C4-2B (cell line): ENCODE data around the gene ENTPD8.

Source experiments
- H3K27ac ChIP-seq: fragments of 450-650 bp; 2 replicates; pipeline ENCODE4 v1.5.1; 2017
- ZFX ChIP-seq: fragments of 450-650 bp; IDR thresholded peaks from 2 replicates; pipeline ENCODE4 v1.6.1; 2017
- TF ChIP-seq, protein P1 (sequence below): fragments of 450-650 bp; conservative IDR thresholded peaks from 2 replicates; pipeline ENCODE4 v1.5.1; 2017; ENCODE audit warnings: mild to moderate bottlenecking

ENTPD8 gene

DNA sequence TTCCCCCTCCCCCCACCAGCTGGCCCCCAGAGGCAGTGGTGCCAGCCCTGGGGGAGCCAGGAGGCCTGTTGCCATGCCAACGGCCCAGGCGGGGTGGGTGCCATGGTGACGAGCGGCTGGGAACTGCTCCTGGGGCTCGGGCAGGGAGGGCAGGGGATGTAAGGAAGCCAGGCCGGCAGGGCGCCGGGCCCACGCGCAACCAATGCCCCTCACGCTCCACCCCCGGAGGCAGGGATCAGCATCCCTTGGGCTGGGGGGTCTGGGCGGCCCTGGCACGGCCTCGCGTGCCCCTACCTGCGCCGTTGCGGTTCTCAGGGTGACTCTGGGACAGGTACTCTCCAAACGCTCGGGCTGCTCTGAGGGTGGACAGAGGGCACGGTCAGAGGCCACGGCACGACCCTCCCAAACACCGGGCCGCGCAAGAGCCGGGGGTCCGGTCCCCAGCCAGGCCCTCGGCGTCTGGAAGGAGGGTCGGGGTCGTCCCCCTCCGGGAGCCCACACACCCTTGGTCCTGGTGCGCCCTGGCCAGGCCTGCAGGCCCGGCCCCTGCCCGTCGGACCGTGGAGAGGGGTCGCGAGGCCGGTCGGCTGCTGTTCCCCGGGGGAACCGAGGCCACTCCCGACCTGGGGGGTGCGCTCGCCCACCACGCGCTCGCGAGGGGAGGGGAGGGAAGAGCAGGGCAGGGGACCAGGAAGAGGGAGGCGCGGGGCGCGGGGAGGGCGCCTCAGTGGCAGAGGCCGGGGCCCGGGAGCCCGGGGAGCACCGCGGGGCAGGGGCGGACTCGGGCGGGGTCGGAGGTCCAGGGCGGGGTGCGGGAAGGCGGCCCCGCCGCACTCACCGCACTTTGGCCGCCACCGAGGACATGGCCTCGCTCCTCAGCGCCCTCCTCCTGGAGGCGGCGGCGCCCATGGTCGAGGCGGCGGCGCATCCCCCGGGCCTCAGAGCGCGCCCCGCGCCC lies 17.3 kb upstream of the ENTPD8 start:
- H3K27ac ChIP-seq: peak overlapping the region; percentile 84
- TF ChIP-seq, protein P1, sequence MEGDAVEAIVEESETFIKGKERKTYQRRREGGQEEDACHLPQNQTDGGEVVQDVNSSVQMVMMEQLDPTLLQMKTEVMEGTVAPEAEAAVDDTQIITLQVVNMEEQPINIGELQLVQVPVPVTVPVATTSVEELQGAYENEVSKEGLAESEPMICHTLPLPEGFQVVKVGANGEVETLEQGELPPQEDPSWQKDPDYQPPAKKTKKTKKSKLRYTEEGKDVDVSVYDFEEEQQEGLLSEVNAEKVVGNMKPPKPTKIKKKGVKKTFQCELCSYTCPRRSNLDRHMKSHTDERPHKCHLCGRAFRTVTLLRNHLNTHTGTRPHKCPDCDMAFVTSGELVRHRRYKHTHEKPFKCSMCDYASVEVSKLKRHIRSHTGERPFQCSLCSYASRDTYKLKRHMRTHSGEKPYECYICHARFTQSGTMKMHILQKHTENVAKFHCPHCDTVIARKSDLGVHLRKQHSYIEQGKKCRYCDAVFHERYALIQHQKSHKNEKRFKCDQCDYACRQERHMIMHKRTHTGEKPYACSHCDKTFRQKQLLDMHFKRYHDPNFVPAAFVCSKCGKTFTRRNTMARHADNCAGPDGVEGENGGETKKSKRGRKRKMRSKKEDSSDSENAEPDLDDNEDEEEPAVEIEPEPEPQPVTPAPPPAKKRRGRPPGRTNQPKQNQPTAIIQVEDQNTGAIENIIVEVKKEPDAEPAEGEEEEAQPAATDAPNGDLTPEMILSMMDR: no peak
- TF ChIP-seq ZFX: peak; percentile 83; the same call in 1 of the 2 replicates

DNA sequence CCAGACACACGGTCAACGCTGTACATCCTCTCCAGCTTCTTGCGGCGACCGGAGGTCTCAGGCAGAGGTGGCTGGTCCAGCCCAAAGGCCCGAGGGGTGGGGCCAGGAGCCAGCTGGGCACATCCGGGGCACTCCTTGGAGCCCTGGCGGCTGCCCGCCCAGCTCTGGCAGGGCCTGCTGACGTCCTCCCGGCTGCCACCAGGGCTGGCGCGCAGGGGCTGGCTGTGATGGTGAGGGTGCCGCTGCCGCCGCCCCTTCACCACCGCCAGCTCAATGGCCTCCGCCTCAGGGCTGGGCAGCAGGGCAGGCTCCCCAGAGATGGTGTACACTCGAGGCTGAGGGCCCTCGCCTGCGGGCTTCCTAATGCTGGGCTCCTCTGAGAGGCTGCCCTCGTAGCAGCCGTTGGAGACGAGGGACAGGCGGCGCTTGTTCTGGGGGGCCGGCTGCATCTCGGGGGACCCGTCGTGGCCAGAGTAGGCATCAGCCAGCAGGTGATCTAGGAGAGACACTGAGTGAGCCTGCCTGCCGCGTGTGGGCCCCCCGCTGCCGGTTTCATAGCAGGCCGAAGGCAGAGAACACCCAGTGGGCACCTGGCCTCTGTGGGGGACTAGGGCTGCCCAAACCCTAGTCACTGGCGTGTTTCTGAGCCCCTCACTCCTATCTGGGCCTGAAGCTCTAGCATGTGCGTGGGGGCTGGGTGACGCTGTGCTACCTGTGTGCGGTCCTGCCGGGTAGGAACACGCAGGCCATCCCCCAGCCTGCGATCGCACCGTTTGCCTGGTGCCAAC lies 16.4 kb upstream of the ENTPD8 start:
- peak overlapping the region; percentile 84 for H3K27ac ChIP-seq
- TF ChIP-seq ZFX: no peak
- TF ChIP-seq, protein P1: no peak

GRCh38 chr9:137456864-137457405 lies 15.8 kb upstream of the ENTPD8 start:
- H3K27ac ChIP-seq: no peak overlapping the region
- no peak for TF ChIP-seq ZFX
- TF ChIP-seq, protein P1: no peak

DNA sequence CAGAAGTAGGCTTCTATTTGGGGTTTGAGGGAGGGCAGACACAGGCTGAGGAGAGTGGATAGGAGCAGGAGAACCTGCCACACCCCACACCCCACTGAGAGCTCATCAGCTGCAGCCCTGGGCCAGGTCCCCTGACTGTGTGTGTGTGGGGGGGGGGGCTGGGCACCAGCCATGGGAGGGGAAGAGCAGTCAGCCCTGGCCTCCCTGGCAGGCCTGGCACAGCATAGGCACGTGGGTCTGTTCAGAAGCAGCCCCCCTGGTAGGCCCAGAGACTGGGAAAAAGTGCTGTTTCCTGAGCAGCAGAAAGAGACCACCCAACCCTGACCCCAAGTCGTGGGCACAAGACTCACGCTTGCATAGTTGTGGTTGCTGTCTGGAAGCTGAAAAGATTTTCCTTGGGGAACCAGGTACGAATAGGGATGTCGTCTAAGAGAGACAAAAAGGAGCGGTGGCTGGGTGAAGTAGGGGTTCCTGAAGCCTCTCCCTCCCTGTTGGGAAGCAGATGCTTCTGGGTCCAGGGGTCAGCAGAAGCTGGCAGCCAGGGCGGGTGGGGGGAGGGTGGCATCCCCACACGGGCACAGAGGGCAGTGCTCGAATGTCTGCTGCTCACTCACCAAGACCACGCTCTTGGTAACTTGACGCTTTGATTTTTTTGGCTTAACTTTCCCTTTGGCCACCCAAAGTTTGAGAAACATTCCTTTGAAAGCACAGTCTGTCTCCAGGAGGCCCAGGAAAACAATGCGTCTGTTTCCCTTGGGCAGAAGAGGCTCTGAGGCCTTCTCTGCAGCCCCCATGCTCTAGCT lies 15.1 kb upstream of the ENTPD8 start:
- no peak overlapping the region for H3K27ac ChIP-seq
- no peak for TF ChIP-seq ZFX
- TF ChIP-seq, protein P1: no peak

- H3K27ac ChIP-seq: peak overlapping the region; percentile 18
Observed at GRCh38 chr9:137455359-137455991, 14.3 kb upstream of the ENTPD8 start.

More at GRCh38 chr9:137455359-137455991, 14.3 kb upstream of the ENTPD8 start:
- TF ChIP-seq, protein P1: no peak
- TF ChIP-seq ZFX: no peak
